Measurements from ENCODE around the gene SLC9A8.

The SLC9A8 gene

DNA sequence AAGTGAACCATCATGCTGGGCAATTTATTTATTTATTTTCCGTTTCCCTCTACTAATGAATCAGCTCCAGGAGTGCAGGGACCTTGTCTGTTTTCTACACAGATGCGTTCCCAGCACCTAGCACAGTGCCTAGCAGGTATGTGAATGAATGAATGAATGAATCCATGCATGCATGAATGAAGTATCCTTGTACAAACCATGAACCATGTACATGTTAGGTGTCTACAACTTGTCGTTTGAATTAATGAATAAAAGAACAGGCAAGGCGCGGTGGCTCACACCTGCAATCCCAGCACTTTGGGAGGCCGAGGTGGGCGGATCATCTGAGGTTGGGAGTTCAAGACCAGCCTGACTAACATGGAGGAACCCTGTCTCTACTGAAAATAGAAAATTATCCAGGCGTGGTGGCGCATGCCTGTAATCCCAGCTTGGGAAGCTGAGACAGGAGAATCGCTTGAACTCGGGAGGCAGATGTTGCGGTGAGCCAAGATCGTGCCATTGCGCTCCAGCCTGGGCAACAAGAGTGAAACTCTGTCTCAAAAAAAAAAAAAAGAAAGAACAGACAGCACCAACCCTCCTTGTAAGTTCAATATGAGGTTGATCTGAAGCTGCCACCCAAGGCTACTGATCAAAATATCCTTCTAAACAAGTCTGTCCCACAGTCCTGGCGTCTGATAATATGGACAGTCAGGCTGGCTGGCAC is 27.3 kb upstream of the SLC9A8 start:
- no peak for DNase-seq (ENCODE audit: extremely low read depth, low read depth)
- TF ChIP-seq, protein P1, sequence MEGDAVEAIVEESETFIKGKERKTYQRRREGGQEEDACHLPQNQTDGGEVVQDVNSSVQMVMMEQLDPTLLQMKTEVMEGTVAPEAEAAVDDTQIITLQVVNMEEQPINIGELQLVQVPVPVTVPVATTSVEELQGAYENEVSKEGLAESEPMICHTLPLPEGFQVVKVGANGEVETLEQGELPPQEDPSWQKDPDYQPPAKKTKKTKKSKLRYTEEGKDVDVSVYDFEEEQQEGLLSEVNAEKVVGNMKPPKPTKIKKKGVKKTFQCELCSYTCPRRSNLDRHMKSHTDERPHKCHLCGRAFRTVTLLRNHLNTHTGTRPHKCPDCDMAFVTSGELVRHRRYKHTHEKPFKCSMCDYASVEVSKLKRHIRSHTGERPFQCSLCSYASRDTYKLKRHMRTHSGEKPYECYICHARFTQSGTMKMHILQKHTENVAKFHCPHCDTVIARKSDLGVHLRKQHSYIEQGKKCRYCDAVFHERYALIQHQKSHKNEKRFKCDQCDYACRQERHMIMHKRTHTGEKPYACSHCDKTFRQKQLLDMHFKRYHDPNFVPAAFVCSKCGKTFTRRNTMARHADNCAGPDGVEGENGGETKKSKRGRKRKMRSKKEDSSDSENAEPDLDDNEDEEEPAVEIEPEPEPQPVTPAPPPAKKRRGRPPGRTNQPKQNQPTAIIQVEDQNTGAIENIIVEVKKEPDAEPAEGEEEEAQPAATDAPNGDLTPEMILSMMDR (IDR thresholded peaks at IDR 0.05; ENCODE audit: low read depth, low read length) = no peak

DNA sequence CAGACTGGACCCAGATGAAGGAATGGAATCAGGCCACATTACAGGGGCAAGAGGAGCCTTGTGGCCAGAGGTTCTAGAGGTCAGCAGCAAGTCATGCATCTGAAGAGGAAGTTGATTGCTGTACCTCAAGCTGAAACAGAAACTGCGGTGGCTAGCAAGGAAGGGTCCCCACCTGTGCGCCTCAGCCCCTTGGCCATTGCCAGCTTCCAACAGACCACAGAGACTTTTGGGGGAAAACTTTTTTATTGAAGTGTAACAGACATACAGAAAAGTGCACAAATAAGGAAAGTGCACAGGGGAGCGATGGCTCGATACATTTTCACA is 26.8 kb upstream of the SLC9A8 start:
- TF ChIP-seq, protein P1 (IDR thresholded peaks at IDR 0.05; ENCODE audit: low read depth, low read length) = no peak
- DNase-seq (ENCODE audit: extremely low read depth, low read depth) = no peak

DNA sequence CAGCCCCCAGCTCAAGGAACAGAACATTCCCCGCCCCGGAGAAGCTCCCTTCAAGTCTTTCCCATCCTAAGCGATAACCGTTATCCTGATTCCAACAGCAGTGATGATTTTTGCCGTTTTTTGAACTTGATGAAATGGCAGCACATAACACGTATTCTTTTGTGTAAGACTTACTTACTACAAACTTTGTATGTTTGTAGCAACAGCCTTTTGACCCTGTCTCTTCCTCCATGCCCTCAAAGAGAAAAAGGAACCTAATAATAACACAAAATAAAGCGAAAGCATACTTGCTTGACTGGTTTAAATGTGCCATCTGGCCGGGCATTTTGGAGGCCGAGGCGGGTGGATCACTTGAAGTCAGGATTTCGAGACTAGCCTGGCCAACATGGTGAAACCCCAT is 26.4 kb upstream of the SLC9A8 start:
- DNase-seq (ENCODE audit: extremely low read depth, low read depth) = no peak
- TF ChIP-seq, protein P1 (IDR thresholded peaks at IDR 0.05; ENCODE audit: low read depth, low read length) = no peak

DNA sequence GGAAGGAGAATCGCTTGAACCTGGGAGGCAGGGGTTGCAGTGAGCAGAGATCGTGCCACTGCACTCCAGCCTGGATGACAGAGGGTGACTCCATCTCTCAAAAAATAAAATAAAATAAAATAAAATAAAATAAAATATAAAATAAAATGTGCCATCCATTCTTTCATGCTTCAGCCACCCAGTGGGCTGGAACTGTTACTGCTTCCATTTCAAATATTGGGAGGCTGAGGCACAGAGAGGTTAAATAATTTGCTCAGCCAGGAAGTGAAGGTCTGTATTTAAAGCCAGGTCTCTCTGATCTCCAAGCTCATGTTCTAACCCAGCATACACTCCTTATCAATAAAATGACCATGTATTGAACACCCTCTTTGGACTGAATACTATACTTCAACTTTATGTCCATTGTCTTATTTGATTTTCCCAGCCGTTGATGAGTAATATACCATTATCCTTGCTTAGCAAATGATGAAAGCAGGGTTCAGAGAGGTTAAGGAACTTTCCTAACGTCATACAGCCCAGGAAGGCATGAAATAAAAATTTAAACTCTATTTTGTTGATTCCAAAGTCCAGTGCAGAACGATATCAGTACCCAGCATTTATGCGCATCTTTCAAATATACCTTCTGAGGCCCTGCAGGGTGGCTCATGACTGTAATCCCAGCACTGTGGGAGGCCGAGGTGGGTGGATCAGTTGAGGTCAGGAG is 25.8 kb upstream of the SLC9A8 start:
- TF ChIP-seq, protein P1 (IDR thresholded peaks at IDR 0.05; ENCODE audit: low read depth, low read length) = peak; percentile 19
- no peak for DNase-seq (ENCODE audit: extremely low read depth, low read depth)

DNA sequence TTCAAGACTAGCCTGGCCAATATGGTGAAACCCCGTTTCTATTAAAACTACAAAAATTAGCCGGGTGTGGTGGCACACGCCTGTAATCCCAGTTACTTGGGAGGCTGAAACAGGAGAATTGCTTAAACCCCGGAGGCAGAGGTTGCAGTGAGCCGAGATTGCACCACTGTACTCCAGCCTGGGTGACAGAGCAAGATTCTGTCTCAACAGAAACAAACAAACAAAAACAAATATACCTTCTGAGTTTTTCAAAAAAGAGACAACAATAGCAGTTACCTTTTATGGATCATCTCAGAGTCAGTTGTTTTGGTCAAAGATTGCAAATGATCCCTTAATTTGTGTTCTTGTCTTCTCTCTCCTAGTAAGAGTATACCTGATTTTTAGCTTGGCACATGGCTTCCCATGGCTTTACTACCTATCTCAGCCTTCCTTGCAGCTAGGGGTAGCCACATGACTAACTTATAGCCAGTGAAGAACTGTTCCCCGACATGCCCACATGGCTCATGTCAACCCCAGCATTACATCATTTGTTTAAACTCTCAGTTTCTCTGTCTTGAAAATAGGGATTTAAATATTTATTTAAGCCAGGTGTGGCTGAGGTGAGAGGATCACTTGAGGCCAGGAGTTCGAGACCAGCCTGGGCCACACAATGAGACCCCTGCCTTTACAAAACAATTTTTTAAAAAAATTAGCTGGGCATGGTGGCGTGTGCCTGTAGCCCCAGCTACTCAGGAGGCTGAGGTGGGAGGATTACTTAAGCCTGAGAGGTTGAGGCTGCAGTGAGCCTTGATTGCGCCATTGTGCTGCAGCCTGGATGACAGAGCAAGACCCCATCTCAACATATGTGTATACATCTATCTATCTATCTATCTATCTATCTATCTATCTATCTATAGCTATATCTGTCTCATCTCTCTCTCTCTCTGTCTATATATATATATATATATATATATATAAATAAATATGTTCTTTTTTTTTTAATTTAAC is 25.0 kb upstream of the SLC9A8 start:
- DNase-seq (ENCODE audit: extremely low read depth, low read depth) = no peak
- TF ChIP-seq, protein P1 (IDR thresholded peaks at IDR 0.05; ENCODE audit: low read depth, low read length) = no peak

DNA sequence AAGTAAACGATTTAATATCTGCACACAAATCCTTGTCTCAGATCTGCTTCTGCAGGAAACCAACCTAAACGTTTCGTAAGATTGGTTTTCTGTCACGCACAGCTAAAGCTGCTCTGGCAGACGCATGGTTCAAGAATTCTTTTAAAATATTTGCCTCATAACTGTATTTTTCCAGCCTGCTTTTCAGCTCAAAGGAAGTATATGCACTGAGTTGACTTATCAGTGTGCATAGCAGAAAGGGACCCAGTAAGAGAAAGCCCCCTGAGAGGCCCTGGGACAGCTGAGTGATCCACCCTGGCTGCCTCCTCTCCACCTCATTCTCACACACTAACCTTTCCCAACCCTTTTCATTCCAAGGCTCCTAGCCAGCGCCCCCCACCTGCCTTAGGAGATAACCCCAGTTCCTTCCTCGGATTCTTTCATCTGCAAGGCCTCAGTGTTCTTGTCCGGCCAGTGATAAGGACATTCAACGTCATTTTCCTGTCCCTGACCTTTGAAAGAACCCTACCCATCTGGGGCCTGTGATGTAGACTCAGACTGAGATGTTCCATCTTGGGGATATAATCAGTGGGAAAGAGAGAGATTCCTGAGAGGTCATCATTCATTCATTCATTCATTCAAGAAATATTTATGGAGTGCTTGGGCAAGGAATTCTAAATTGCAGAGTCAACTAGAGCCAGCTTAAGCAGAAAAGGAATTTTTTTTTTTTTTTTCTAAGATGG is 22.4 kb upstream of the SLC9A8 start:
- peak; percentile 74 for DNase-seq (ENCODE audit: extremely low read depth, low read depth)
- TF ChIP-seq, protein P1 (IDR thresholded peaks at IDR 0.05; ENCODE audit: low read depth, low read length) = peak; percentile 1; the same call in 1 of the 2 replicates

Measured in AG09319 (cell line).